AG04449 (cell line): Measurements from ENCODE around the gene CLASRP.
"Not testable (repeated sequence)": the region's sequence is repeated elsewhere in the genome, so short reads cannot be mapped to it uniquely, and the experiment has no call there.

ENCODE experiments used
- CTCF ChIA-PET: fragments of 350-600 bp; formaldehyde crosslinking; extraction: SDS; loops from one replicate; lab custom pipeline; 2021; ENCODE audit warnings: antibody characterized with exemption; lab: Yijun Ruan, JAX
- POLR2A ChIA-PET: fragments of 400-600, 350-600 bp; formaldehyde crosslinking; extraction: SDS; loops from one replicate; lab custom pipeline; 2020; ENCODE audit warnings: antibody characterized with exemption, inconsistent platforms; lab: Yijun Ruan, JAX
- DNase-seq: peaks from one replicate; pipeline ENCODE4 v3.0.0-alpha.2; 2010; ENCODE audit warnings: low read depth, low spot score
- H3K4me3 ChIP-seq: 2 replicates; pipeline ENCODE4 v1.5.1; 2011; ENCODE audit warnings: low read depth, mild to moderate bottlenecking, control low read depth, low read length
- TF ChIP-seq, protein P1 (sequence below): IDR thresholded peaks from one replicate; pipeline ENCODE4 v1.5.1; 2011; ENCODE audit warnings: mild to moderate bottlenecking, moderate library complexity, low read length, control low read depth, inconsistent platforms; ENCODE audit not compliant: insufficient read depth; ENCODE audit errors: missing control alignments

CLASRP gene

DNA sequence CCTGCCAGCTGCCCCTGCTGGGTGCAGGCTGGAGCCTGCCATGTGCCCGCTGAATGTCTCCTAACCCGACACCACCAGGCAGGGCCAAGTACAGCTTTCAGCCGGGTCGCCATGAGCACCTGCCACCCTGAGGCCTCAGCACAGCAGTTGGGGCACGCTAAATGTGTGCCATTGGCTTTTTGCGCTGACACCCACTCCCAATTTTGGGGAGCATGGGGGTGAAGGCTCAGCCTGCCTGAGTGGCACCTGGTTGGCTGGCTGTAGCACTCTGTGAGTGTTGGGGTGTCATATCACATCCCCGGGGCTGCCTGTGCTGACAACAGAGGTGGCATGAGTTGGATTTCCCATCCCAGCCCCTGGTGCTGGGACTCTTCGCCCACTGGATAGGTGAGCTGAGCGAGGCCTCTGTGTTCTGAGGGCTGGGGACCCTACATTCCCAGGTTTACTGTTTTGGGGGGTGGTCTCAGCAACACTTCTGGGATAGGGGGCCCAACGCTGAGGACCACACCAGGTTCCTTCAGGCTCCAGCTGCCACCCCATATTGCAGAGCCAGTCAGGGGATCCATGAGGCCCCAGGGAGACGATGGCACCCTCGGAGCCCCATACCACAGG lies 44.8 kb upstream of the CLASRP start:
- H3K4me3 ChIP-seq = no peak overlapping the region
- TF ChIP-seq, protein P1, sequence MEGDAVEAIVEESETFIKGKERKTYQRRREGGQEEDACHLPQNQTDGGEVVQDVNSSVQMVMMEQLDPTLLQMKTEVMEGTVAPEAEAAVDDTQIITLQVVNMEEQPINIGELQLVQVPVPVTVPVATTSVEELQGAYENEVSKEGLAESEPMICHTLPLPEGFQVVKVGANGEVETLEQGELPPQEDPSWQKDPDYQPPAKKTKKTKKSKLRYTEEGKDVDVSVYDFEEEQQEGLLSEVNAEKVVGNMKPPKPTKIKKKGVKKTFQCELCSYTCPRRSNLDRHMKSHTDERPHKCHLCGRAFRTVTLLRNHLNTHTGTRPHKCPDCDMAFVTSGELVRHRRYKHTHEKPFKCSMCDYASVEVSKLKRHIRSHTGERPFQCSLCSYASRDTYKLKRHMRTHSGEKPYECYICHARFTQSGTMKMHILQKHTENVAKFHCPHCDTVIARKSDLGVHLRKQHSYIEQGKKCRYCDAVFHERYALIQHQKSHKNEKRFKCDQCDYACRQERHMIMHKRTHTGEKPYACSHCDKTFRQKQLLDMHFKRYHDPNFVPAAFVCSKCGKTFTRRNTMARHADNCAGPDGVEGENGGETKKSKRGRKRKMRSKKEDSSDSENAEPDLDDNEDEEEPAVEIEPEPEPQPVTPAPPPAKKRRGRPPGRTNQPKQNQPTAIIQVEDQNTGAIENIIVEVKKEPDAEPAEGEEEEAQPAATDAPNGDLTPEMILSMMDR = no peak
- no peak for DNase-seq
- ChIA-PET POLR2A (no interaction called here), CTCF (interaction anchor here (0.6 kb wide), 1 partner anchor 98 kb away, joined by 3 read pairs; no protein-coding TSS in a partner anchor)

DNA sequence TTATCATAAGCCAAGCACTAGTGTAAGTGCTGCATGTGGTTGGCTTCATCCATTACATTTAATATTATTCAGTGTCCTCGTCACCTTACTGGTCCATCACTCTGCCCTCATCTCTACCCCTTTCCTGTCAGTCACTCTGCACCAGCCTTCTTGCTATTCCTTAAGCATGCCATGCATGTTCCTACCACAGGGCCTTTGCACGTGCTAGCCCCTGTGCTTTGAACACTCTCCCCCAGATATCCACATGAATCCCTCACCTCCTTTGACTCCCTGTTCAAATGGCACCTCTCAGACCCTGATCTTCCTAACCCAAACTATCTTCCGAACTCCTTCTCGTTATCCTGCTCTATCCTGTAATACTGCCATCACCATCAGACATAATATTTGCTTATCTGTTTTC lies 40.8 kb upstream of the CLASRP start:
- ChIA-PET CTCF (interaction anchor here (4.0 kb wide), 1 partner anchor 9 kb away, joined by 24 read pairs; no protein-coding TSS in a partner anchor), POLR2A (no interaction called here)
- H3K4me3 ChIP-seq = no peak overlapping the region
- DNase-seq = no peak
- TF ChIP-seq, protein P1 = no peak

- CTCF ChIA-PET = interaction anchor here (4.0 kb wide), 1 partner anchor 10 kb away, joined by 24 read pairs; no protein-coding TSS in a partner anchor
- DNase-seq, POLR2A ChIA-PET, H3K4me3 ChIP-seq: not testable (repeated sequence)
Measured at GRCh38 chr19:44999131-44999925, 39.5 kb upstream of the CLASRP start.

GRCh38 chr19:45000665-45001064 lies 38.2 kb upstream of the CLASRP start:
- DNase-seq, POLR2A ChIA-PET: not testable (repeated sequence)
- peak overlapping the region; percentile 76 for H3K4me3 ChIP-seq
- CTCF ChIA-PET = interaction anchor here (0.6 to 4.0 kb wide), 4 partner anchors 9 to 219 kb away, joined by 3 to 24 read pairs (median 6); no protein-coding TSS in a partner anchor

DNA sequence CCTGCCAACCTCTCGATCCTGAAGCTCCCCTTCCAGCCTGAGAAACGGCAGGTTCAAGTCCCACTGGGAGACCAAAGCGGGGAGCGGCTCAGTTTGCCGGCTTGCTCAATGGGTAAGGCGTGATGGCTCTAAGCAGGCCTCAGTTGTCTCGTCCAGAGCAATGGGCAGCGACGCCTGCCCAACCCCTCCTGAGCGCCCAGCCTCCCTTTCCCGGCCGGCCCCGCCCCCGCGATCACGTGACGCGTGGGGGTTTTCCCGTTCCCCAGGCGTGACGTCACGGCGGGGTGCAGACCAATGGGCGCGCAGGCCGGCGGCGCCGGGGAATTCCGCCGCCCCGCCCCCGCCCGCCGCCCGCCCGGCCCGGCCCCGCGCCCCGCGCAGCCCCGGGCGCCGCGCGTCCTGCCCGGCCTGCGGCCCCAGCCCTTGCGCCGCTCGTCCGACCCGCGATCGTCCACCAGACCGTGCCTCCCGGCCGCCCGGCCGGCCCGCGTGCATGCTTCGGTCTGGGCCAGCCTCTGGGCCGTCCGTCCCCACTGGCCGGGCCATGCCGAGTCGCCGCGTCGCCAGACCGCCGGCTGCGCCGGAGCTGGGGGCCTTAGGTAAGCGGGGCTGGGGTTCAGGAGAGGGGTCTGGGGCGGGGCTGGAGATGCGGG lies 37.6 kb upstream of the CLASRP start, which contains the start of gene RELB:
TSS of gene RELB (plus strand) at position 378 of the 653 bp plus-strand sequence. CDS start at position 494, 116 bp downstream.
- CTCF ChIA-PET = interaction anchor here (0.6 to 4.0 kb wide), 5 partner anchors 9 to 218 kb away, joined by 3 to 24 read pairs (median 6); no protein-coding TSS in a partner anchor
- peak; percentile 34 for DNase-seq
- POLR2A ChIA-PET = interaction anchor here (0.5 to 1.3 kb wide), 2 partner anchors 32 to 37 kb away, joined by 3 read pairs; partner anchors contain the start of gene CLASRP
- peak within 1 kb of the TSS; percentile 76 for H3K4me3 ChIP-seq
- TF ChIP-seq, protein P1 = no peak

- ChIA-PET CTCF (no interaction called here), POLR2A (no interaction called here)
- TF ChIP-seq, protein P1 = no peak
- no peak for DNase-seq
- no peak overlapping the region for H3K4me3 ChIP-seq
Measured at GRCh38 chr19:45003485-45003884, 35.4 kb upstream of the CLASRP start.
